ENCODE data around the gene ANKRD35.
"Not testable (repeated sequence)": the region's sequence is repeated elsewhere in the genome, so short reads cannot be mapped to it uniquely, and the experiment has no call there.

Gene ANKRD35

GRCh38 chr1:145855426-145855948 lies 30.2 kb downstream of the ANKRD35 start:
- no peak for DNase-seq

DNA sequence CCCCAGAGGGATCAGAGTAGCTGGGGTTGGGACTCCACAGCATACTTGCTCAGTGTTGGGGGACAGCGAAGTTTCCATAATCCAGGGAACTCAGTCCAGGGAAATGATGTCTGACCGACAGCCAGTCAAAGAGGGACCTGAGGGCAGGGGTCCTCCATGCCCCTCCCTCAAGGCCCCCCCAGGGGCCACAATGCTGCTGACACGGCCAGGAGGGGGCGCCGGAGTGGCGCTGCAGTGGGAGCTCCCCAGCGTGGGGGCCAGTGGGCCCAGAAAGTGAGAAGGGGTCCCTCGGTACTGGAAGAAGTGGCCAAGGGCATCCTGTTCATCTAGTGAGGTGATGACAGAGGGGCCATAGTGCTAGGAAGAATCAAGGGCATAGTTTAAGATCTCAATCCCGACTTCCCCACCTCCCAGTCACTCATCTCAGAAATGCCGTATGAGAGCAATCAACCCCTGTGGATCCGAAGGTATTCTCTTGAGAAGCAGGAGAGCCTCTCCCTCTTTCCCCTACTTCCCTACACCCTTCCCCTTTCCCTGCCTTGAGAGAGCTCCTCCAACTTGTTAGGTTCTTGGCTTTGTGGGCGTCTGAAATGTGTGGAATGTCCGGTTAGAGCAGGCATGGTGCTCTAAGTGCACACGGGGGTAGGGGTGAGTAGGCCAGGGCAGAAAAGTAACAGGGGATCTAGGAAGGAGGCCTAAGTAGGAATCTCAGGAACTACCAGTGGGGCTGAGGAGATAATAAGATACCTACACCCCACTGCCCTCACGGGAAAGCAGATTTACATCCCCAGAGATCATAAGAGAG lies 36.1 kb downstream of the ANKRD35 start:
- DNase-seq = no peak

- DNase-seq = no peak
These were observed 37.8 kb downstream of the ANKRD35 start for GRCh38 chr1:145847827-145848226.

GRCh38 chr1:145846201-145846612 lies 39.5 kb downstream of the ANKRD35 start:
- peak; percentile 23 to 39 for DNase-seq

DNA sequence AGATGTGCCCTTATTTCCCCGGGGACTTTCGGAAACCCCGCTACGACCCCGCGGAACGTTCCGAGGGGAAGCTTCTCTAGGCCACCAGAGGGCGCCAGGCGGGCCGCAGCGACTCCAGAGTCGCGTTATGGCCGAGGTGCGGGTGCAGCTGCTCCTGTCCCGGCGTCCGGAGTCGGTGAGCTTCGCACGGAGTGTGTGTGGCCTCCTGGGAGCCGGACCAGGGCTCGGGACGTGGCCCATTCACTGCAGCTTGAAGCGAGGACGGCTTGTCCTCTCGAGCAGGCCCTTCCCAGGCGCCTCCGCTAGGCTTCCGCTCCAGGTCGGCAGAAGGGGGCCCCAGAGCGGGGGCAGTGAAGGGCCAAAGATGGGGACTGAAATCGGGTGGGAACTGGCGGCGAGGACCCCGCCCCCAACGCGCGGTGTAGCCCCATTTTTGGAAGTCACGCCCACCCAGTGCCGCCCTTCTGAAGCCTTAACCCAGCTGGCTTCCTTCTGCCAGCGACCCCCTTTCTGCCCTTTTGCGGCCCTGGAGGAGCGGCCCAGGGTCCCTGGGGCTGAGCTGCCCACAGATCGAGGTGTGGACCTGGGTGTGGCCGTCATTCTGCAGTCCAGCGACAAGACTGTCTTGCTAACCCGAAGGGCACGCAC lies 40.0 kb downstream of the ANKRD35 start, which contains the start of gene NUDT17:
Gene NUDT17 (plus strand): TSS at position 117 of the 648 bp plus-strand sequence. CDS start 11 bp downstream, at position 128.
- DNase-seq = peak; percentile 81 to 83

DNA sequence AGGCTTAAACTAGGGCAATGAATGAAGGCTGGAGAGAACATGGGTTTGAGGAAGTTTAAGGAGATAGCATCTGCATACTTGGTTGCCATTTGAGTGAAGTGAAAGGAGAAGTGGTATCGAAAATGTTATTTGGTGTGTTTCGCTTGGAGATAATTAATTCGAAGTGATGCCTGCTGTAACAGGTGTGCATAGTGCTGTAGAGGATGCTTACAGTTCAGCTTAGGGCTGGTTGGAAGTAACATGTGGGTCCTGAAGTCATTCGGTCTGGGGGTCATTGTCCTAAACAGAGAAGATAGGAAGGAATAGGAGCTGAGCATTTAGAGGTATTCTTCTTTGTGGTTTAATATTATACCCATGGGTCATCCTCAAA lies 40.5 kb downstream of the ANKRD35 start:
- DNase-seq = no peak

GRCh38 chr1:145843031-145843430 lies 42.6 kb downstream of the ANKRD35 start:
- no peak for DNase-seq

DNA sequence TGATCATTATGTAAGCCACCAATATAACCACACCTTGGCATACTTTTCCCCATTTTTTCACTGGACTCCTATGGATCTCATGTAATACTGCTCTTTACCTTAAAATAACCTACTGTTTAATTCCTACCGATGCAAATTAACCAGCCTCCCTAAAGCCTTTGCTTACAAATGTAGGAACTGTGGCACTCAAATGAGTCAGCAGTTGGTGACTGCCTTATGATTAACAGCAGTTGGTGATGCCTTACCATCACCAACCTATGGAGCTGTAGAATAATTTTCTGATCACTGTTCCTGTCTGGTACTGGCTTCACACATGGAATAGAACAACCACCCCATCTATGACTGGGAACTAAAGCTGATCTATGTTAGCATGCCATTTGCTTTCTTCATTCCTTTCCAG lies 48.0 kb downstream of the ANKRD35 start:
- no peak for DNase-seq

GRCh38 chr1:145830810-145831209 lies 54.9 kb downstream of the ANKRD35 start:
- not testable (repeated sequence) for DNase-seq

- DNase-seq = no peak
These were observed 57.2 kb downstream of the ANKRD35 start for GRCh38 chr1:145828367-145829026.

DNA sequence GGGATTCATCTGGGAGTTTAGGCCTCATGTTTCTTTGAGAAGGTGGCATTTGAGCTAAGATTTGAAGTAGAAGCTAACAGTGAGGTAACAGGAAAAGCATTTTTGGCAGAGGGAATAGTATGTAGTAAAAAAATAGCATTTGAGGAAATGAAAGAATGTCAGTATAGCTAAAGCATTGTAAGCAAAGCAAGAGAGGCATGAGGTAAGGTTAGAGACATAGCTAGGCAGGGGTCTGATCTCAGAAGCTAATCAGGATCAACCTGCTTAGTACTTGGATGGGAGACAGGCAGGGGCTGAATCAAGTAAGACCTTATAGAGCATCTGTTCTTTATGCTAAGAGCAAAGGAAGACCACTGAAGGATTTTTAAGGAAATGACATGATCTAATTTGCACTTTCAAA lies 57.7 kb downstream of the ANKRD35 start:
- no peak for DNase-seq

- DNase-seq = no peak
These were observed 59.6 kb downstream of the ANKRD35 start for GRCh38 chr1:145826030-145826429.

DNA sequence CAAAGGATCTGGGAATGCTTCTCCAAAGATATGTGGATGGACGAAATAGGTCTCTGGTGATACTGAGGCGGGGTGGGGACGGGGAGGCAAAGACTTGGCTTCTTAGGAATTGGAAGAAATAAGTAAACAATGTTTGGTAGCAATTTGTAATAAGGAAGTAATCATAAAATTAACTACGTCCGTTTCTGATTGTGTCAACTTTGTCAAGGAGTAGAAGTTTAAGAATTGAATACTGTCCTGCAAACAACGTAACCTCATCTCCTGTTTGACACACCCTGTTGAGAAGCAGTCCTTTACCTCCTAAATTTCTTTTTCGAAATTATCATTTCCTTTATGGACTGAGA lies 61.2 kb downstream of the ANKRD35 start:
- DNase-seq = no peak

- peak; percentile 80 to 85 for DNase-seq
These were observed 61.8 kb downstream of the ANKRD35 start, which contains the start of the genes POLR3C and RNF115 for GRCh38 chr1:145823565-145824498. POLR3C (plus strand) TSS chr1:145824200; CDS start chr1:145825777, 1,577 bp downstream. RNF115 (minus strand) TSS chr1:145824095; CDS start chr1:145823873, 222 bp downstream.

DNA sequence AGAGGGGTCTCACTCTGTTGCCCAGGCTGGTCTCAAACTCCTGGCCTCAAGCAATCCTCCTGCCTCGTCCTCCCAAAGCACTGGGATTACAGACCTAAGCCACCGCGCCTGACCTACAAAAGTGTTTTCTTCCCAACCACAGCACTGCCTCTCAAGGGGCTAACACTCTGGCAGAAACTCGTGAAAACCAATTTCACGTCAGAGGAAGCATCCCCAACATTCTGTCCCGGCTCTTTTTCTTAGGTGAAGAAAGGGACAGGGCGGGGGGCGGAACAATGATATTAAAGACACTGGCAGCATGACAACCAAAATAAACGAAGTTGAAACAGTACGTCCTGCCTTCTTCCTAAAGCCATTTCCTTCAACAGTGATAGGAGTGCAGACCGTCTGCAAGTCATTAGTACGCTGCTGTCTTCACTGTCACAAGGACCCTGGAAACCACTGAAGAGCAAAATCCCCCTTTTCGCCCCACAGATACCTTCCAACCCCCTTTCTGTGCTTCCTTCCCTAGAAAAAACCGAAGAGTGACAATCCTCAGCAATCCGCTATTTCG lies 62.8 kb downstream of the ANKRD35 start:
- not testable (repeated sequence) for DNase-seq

GRCh38 chr1:145818095-145818494 lies 67.6 kb downstream of the ANKRD35 start:
- DNase-seq = not testable (repeated sequence)

All from activated CD4-positive, alpha-beta T cell treated with anti-CD3 and anti-CD28 coated beads, Interleukin-2, amount 50 U/mL, for 48 hours (primary cell).